B cell (primary cell): Measurements from ENCODE around the gene LRRC15. TPM values are rescaled to one million over a fixed set of nuclear protein-coding genes. Genes with fewer than 3 reads are reported as not detected.

Source experiments
- ATAC-seq: fragments of 200-7000 bp; cut with Tn5 transposase; one replicate; pipeline ENCODE4 v1.10.0; 2021; ENCODE audit warnings: low read depth, mild to moderate bottlenecking, moderate number of reproducible peaks, moderate library complexity
- CTCF ChIA-PET: fragments of 350-600 bp; sonication (Branson Sonifier 250); formaldehyde crosslinking; loops from one replicate; lab custom pipeline; 2021; ENCODE audit warnings: antibody characterized with exemption, inconsistent platforms; lab: Charles Lee
- POLR2A ChIA-PET: fragments of 350-600 bp; sonication (Branson Sonifier 250); formaldehyde crosslinking; loops from one replicate; lab custom pipeline; 2021; ENCODE audit warnings: antibody characterized with exemption; lab: Charles Lee
- DNase-seq: peaks from one replicate; pipeline ENCODE4 v3.0.0; 2013
- H2AFZ ChIP-seq: 2 replicates; pipeline ENCODE4 v1.6.1; 2012; ENCODE audit warnings: mild to moderate bottlenecking, low read depth, low read length; ENCODE audit not compliant: insufficient read depth, poor library complexity, severe bottlenecking
- H3K27ac ChIP-seq, 2 donors: 1 replicate in 1 of 2; 2 replicates in 1 of 2; pipeline ENCODE4 v1.5.1; 2012 to 2013; ENCODE audit warnings: low read length in 2 of 2, mild to moderate bottlenecking in 2 of 2, moderate library complexity in 1 of 2
- H3K27me3 ChIP-seq, 4 experiments: fragments of 200-600 bp in 1 of 4; sonication (generic) in 1 of 4; replicated peaks in 1 of 4; 1 replicate in 2 of 4; 2 replicates in 2 of 4; pipeline versions ENCODE4 v1.6.1 to v1.7.0; 2013 to 2016; ENCODE audit warnings: low read length in 3 of 4, mild to moderate bottlenecking in 2 of 4, mixed read lengths in 1 of 4, moderate library complexity in 1 of 4; ENCODE audit not compliant: insufficient read depth in 4 of 4, control insufficient read depth in 3 of 4; ENCODE audit errors: control extremely low read depth in 1 of 4
- H3K36me3 ChIP-seq, 2 experiments: replicated peaks in 1 of 2; 1 replicate in 1 of 2; 2 replicates in 1 of 2; pipeline versions ENCODE4 v1.6.1 to v1.7.1; 2013; ENCODE audit warnings: low read length in 1 of 2; ENCODE audit not compliant: insufficient read depth in 2 of 2, control insufficient read depth in 1 of 2; ENCODE audit errors: control extremely low read depth in 1 of 2, extremely low read depth in 1 of 2
- H3K4me1 ChIP-seq, 2 donors: fragments of 200-600 bp in 1 of 2; sonication (generic) in 1 of 2; 1 replicate in 1 of 2; 2 replicates in 1 of 2; pipeline versions ENCODE4 v1.5.1 to v1.6.1; 2013 to 2017; ENCODE audit warnings: low read length in 2 of 2; ENCODE audit not compliant: control insufficient read depth in 2 of 2, insufficient read depth in 2 of 2
- H3K4me2 ChIP-seq: replicated peaks from 2 replicates; pipeline ENCODE3; 2012; ENCODE audit warnings: mild to moderate bottlenecking, low read depth, low read length; ENCODE audit not compliant: poor library complexity, severe bottlenecking
- H3K4me3 ChIP-seq, 5 experiments: fragments of 200-600 bp in 1 of 5; sonication (generic) in 1 of 5; 1 replicate in 3 of 5; 2 replicates in 2 of 5; pipeline versions ENCODE4 v1.5.1 to v1.7.0; 2011 to 2016; ENCODE audit warnings: low read length in 4 of 5, mild to moderate bottlenecking in 4 of 5, low read depth in 2 of 5, control low read depth in 1 of 5, moderate library complexity in 1 of 5; ENCODE audit not compliant: insufficient read depth in 1 of 5; ENCODE audit errors: control extremely low read depth in 1 of 5, extremely low read depth in 1 of 5
- H3K79me2 ChIP-seq: fragments of 200-600 bp; sonication (generic); one replicate; pipeline ENCODE4 v1.6.0; 2016; ENCODE audit warnings: low read length; ENCODE audit not compliant: control insufficient read depth, insufficient read depth
- H3K9ac ChIP-seq: fragments of 200-600 bp; sonication (generic); 2 replicates; pipeline ENCODE4 v1.6.1; 2017; ENCODE audit warnings: mild to moderate bottlenecking, low read length, moderate library complexity
- H3K9me3 ChIP-seq, 3 donors: one replicate each; pipeline versions ENCODE4 v1.6.1 to v1.7.1; 2013; ENCODE audit warnings: low read length in 2 of 3; ENCODE audit not compliant: control insufficient read depth in 2 of 3, insufficient read depth in 1 of 3; ENCODE audit errors: control extremely low read depth in 1 of 3
- H4K20me1 ChIP-seq: 2 replicates; pipeline ENCODE4 v1.6.0; 2012; ENCODE audit warnings: mild to moderate bottlenecking, low read length; ENCODE audit not compliant: insufficient read depth, control insufficient read depth, poor library complexity, severe bottlenecking
- H3K27ac Mint-ChIP-seq: one replicate; pipeline ENCODE4 v1.8.0; 2021; ENCODE audit warnings: mixed read lengths
- H3K27me3 Mint-ChIP-seq: one replicate; pipeline ENCODE4 v1.8.0; 2021; ENCODE audit warnings: mixed read lengths
- H3K4me1 Mint-ChIP-seq: one replicate; pipeline ENCODE4 v1.8.0; 2021; ENCODE audit warnings: mixed read lengths
- H3K4me3 Mint-ChIP-seq: one replicate; pipeline ENCODE4 v1.8.0; 2021; ENCODE audit warnings: mixed read lengths
- H3K9me3 Mint-ChIP-seq: one replicate; pipeline ENCODE4 v1.8.0; 2022; ENCODE audit warnings: mixed read lengths; ENCODE audit not compliant: insufficient read depth
- CTCF ChIP-seq: fragments of 200-600 bp; IDR thresholded peaks from one replicate; pipeline ENCODE4 v1.8.0; 2022; ENCODE audit warnings: antibody characterized with exemption, mild to moderate bottlenecking
- EZH2 ChIP-seq: IDR thresholded peaks from 2 replicates; pipeline ENCODE4 v1.6.1; 2012; ENCODE audit warnings: borderline replicate concordance, low read depth, mild to moderate bottlenecking, moderate library complexity, low read length; ENCODE audit not compliant: insufficient read depth, poor library complexity, severe bottlenecking
- WGBS: methylation state at CpG from one replicate; pipeline ENCODE4 v1.1.5; 2013; ENCODE audit warnings: missing lambda C conversion rate; ENCODE audit not compliant: insufficient coverage; 5-methylcytosine and 5-hydroxymethylcytosine counted together
- intact Hi-C: fragments of 100-400 bp; cut with micrococcal nuclease; formaldehyde crosslinking; loops from one replicate; pipeline ENCODE4 v1.10.0; 2022
- polyA plus RNA-seq: library from polyadenylated mRNA; depleted of rRNA; stranded (reverse); fragments of >200 nt; gene quantifications from 2 replicates; pipeline ENCODE4 v1.2.3, GENCODE V29; 2012
- total RNA-seq, 2 donors: library from RNA; stranded (reverse); fragments of 120-200 nt in 1 of 2; gene quantifications; 1 replicate in 1 of 2; 2 replicates in 1 of 2; pipeline versions ENCODE4 v1.2.3 to v1.2.4, GENCODE V29; 2013 to 2022

LRRC15 gene
- total and polyA plus RNA-seq, 2 donors (not counting 1 experiment from before 2014, with no cell fraction given) = not detected

DNA sequence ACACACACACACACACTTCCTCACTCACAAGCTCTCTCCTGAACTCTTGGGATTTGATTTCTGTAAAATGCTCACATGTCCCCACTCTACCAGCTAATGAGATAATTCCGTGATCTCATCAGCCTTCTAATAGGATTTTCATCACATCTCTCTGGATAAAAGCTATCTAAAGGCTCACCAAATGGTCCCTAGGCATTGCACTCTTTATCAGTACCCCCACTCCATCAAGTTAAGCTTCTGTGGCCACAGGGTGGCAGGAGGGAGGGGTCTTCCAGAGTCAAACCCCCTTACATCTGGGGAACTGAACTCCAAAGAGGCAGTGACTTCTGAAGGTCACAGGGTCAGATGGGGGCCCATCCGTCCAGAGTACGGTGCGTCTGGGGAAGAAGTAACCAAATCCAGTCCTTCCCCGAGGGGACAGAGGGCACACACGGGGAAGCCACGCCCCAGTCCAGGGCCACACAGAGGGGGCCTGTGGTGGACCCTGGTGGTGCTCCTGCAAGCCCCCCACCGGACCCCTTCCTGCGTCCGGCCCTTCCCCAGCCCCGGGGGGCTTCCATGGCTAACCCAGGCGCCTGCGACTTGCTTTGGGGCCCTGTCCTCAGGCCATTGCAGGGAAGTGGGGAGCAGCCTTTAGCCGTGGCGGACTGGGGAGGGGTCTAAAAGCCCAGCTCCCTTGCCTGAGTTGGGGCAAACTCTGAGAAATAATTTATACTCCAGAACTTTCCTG lies 44.0 kb downstream of the LRRC15 start:
- H4K20me1 ChIP-seq = no peaks in the 10 kb centered on the region
- intact Hi-C loops = no loop called here
- Mint-ChIP-seq H3K9me3 (no peaks in the 10 kb centered on the region), H3K27me3 (peaks cover 27% of the 10 kb centered on the region), H3K4me3 (no peak overlapping the region), H3K27ac (no peak overlapping the region), H3K4me1 (peaks cover 3% of the 10 kb centered on the region)
- no peak for ATAC-seq
- no peak for TF ChIP-seq CTCF
- TF ChIP-seq EZH2 = no peak
- 91% methylated on average over 13 of the region's 15 CpGs for WGBS
- peaks cover 10 to 11% of the 10 kb centered on the region in 2 donors for H3K4me1 ChIP-seq
- ChIA-PET CTCF (interaction anchor here (1.0 to 2.1 kb wide), 4 partner anchors 9 to 12 kb away, joined by 3 to 8 read pairs (median 3); no protein-coding TSS in a partner anchor), POLR2A (no interaction called here)
- no peak for DNase-seq
- no peak overlapping the region for H3K4me2 ChIP-seq
- H3K79me2 ChIP-seq = no peaks in the 10 kb centered on the region
- no peaks in the 10 kb centered on the region for H3K36me3 ChIP-seq
- H3K27me3 ChIP-seq = peaks cover 0 to 11% (median 0%) of the 10 kb centered on the region in 4 experiments
- H3K27ac ChIP-seq = no peak overlapping the region
- H3K4me3 ChIP-seq = no peak overlapping the region
- H3K9ac ChIP-seq = no peak overlapping the region
- H3K9me3 ChIP-seq = peaks cover 0 to 22% (median 0%) of the 10 kb centered on the region in 3 donors
- H2AFZ ChIP-seq = no peak overlapping the region

- H3K4me1 ChIP-seq = peaks cover 10 to 11% of the 10 kb centered on the region in 2 donors
- no peaks in the 10 kb centered on the region for H3K9me3 Mint-ChIP-seq
- no peak overlapping the region for H3K4me3 Mint-ChIP-seq
- ATAC-seq (no peak), DNase-seq (no peak)
- H3K4me3 ChIP-seq = no peak overlapping the region
- intact Hi-C loops = no loop called here
- H3K9ac ChIP-seq = no peak overlapping the region
- TF ChIP-seq EZH2 = no peak
- TF ChIP-seq CTCF = no peak
- H3K79me2 ChIP-seq = no peaks in the 10 kb centered on the region
- H3K27ac Mint-ChIP-seq = no peak overlapping the region
- H3K27me3 ChIP-seq = peaks cover 0 to 18% (median 0%) of the 10 kb centered on the region in 4 experiments
- WGBS = 96% methylated on average over 3 of the region's 3 CpGs
- ChIA-PET CTCF (interaction anchor here (1.1 to 2.1 kb wide), 3 partner anchors 9 to 12 kb away, joined by 3 to 8 read pairs (median 3); no protein-coding TSS in a partner anchor), POLR2A (no interaction called here)
- no peak overlapping the region for H3K27ac ChIP-seq
- peaks cover 3% of the 10 kb centered on the region for H3K4me1 Mint-ChIP-seq
- H2AFZ ChIP-seq = no peak overlapping the region
- no peak overlapping the region for H3K4me2 ChIP-seq
- no peaks in the 10 kb centered on the region for H4K20me1 ChIP-seq
- peaks cover 24% of the 10 kb centered on the region for H3K27me3 Mint-ChIP-seq
- H3K9me3 ChIP-seq = peaks cover 0 to 27% (median 0%) of the 10 kb centered on the region in 3 donors
- H3K36me3 ChIP-seq = no peaks in the 10 kb centered on the region
These were observed 44.7 kb downstream of the LRRC15 start for GRCh38 chr3:194324823-194325327.
